Measurements from ENCODE around the gene ZSCAN30. TPM values are rescaled to one million over a fixed set of nuclear protein-coding genes. Genes with fewer than 3 reads are reported as not detected.

Gene ZSCAN30
- total and polyA plus RNA-seq, 9 of the 15 experiments (the other 6 are each of a cell fraction or from before 2014, with no cell fraction given) = 4.6 to 13.6 (median 10.8) TPM

GRCh38 chr18:35291166-35291565 lies 1.1 kb upstream of the ZSCAN30 start:
- 37% methylated on average over 2 of the region's 2 CpGs for WGBS (ENCODE audit: insufficient coverage, low coverage, missing lambda C conversion rate)
- no TSS peak for BruUV-seq (replicated peaks)
- in situ Hi-C loops (cut with MboI) = no loop called here
- ATAC-seq = peak; percentile 9; the same call in 2 of the 3 replicates
- H4K20me1 ChIP-seq (replicated peaks; ENCODE audit: control insufficient read depth, insufficient read depth, low read length) = no peaks in the 10 kb centered on the region
- H3K9me1 ChIP-seq (ENCODE audit: control insufficient read depth, insufficient read depth, low read length) = no peaks in the 10 kb centered on the region
- H3K9ac ChIP-seq (ENCODE audit: insufficient read depth in 1 of 2, low read depth in 2 of 2, low read length in 2 of 2) = peak overlapping the region; percentile 72 to 93
- FAIRE-seq = peak; percentile 15
- CTCF ChIA-PET (ENCODE audit: low intra/inter-chr PET ratio) = interaction anchor here (0.6 kb wide), 1 partner anchor 1511 kb away, joined by 3 read pairs; no protein-coding TSS in a partner anchor
- TF ChIP-seq, protein P1, sequence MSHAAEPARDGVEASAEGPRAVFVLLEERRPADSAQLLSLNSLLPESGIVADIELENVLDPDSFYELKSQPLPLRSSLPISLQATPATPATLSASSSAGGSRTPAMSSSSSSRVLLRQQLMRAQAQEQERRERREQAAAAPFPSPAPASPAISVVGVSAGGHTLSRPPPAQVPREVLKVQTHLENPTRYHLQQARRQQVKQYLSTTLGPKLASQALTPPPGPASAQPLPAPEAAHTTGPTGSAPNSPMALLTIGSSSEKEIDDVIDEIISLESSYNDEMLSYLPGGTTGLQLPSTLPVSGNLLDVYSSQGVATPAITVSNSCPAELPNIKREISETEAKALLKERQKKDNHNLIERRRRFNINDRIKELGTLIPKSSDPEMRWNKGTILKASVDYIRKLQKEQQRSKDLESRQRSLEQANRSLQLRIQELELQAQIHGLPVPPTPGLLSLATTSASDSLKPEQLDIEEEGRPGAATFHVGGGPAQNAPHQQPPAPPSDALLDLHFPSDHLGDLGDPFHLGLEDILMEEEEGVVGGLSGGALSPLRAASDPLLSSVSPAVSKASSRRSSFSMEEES (CRISPR knock-in tag; IDR thresholded peaks at IDR 0.05) = peak; percentile 92
- TF ChIP-seq TOE1 (IDR thresholded peaks at IDR 0.05; ENCODE audit: borderline replicate concordance) = peak; percentile 56; the same call in 1 of the 2 replicates
- no peak for TF ChIP-seq TOE1 (CRISPR knock-in tag; IDR thresholded peaks at IDR 0.05; ENCODE audit: borderline replicate concordance, low read depth)
- TF ChIP-seq, protein P2, sequence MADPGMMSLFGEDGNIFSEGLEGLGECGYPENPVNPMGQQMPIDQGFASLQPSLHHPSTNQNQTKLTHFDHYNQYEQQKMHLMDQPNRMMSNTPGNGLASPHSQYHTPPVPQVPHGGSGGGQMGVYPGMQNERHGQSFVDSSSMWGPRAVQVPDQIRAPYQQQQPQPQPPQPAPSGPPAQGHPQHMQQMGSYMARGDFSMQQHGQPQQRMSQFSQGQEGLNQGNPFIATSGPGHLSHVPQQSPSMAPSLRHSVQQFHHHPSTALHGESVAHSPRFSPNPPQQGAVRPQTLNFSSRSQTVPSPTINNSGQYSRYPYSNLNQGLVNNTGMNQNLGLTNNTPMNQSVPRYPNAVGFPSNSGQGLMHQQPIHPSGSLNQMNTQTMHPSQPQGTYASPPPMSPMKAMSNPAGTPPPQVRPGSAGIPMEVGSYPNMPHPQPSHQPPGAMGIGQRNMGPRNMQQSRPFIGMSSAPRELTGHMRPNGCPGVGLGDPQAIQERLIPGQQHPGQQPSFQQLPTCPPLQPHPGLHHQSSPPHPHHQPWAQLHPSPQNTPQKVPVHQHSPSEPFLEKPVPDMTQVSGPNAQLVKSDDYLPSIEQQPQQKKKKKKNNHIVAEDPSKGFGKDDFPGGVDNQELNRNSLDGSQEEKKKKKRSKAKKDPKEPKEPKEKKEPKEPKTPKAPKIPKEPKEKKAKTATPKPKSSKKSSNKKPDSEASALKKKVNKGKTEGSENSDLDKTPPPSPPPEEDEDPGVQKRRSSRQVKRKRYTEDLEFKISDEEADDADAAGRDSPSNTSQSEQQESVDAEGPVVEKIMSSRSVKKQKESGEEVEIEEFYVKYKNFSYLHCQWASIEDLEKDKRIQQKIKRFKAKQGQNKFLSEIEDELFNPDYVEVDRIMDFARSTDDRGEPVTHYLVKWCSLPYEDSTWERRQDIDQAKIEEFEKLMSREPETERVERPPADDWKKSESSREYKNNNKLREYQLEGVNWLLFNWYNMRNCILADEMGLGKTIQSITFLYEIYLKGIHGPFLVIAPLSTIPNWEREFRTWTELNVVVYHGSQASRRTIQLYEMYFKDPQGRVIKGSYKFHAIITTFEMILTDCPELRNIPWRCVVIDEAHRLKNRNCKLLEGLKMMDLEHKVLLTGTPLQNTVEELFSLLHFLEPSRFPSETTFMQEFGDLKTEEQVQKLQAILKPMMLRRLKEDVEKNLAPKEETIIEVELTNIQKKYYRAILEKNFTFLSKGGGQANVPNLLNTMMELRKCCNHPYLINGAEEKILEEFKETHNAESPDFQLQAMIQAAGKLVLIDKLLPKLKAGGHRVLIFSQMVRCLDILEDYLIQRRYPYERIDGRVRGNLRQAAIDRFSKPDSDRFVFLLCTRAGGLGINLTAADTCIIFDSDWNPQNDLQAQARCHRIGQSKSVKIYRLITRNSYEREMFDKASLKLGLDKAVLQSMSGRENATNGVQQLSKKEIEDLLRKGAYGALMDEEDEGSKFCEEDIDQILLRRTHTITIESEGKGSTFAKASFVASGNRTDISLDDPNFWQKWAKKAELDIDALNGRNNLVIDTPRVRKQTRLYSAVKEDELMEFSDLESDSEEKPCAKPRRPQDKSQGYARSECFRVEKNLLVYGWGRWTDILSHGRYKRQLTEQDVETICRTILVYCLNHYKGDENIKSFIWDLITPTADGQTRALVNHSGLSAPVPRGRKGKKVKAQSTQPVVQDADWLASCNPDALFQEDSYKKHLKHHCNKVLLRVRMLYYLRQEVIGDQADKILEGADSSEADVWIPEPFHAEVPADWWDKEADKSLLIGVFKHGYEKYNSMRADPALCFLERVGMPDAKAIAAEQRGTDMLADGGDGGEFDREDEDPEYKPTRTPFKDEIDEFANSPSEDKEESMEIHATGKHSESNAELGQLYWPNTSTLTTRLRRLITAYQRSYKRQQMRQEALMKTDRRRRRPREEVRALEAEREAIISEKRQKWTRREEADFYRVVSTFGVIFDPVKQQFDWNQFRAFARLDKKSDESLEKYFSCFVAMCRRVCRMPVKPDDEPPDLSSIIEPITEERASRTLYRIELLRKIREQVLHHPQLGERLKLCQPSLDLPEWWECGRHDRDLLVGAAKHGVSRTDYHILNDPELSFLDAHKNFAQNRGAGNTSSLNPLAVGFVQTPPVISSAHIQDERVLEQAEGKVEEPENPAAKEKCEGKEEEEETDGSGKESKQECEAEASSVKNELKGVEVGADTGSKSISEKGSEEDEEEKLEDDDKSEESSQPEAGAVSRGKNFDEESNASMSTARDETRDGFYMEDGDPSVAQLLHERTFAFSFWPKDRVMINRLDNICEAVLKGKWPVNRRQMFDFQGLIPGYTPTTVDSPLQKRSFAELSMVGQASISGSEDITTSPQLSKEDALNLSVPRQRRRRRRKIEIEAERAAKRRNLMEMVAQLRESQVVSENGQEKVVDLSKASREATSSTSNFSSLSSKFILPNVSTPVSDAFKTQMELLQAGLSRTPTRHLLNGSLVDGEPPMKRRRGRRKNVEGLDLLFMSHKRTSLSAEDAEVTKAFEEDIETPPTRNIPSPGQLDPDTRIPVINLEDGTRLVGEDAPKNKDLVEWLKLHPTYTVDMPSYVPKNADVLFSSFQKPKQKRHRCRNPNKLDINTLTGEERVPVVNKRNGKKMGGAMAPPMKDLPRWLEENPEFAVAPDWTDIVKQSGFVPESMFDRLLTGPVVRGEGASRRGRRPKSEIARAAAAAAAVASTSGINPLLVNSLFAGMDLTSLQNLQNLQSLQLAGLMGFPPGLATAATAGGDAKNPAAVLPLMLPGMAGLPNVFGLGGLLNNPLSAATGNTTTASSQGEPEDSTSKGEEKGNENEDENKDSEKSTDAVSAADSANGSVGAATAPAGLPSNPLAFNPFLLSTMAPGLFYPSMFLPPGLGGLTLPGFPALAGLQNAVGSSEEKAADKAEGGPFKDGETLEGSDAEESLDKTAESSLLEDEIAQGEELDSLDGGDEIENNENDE (IDR thresholded peaks at IDR 0.05; ENCODE audit: low read depth, low read length) = no peak
- peak overlapping the region; percentile 72 for H3K4me3 ChIP-seq
- peak overlapping the region; percentile 98 for H3K4me2 ChIP-seq (ENCODE audit: insufficient read depth, low read length)
- no peaks in the 10 kb centered on the region for H3K9me3 ChIP-seq (replicated peaks; ENCODE audit: control insufficient read depth, insufficient read depth, low read depth, low read length)
- H3K27me3 ChIP-seq (ENCODE audit: control insufficient read depth in 2 of 2, insufficient read depth in 2 of 2, low read length in 2 of 2) = no peaks in the 10 kb centered on the region
- peak overlapping the region; percentile 88 for H3K27ac ChIP-seq (ENCODE audit: extremely low read depth, low read depth, low read length)
- H3K36me3 ChIP-seq (ENCODE audit: control insufficient read depth, insufficient read depth, low read length) = peaks cover 43% of the 10 kb centered on the region
- H3K4me1 ChIP-seq (replicated peaks in 1 of 2; ENCODE audit: control insufficient read depth in 2 of 2, insufficient read depth in 2 of 2, low read length in 2 of 2) = peaks cover 0 to 5% of the 10 kb centered on the region in 2 experiments; a peak in 3 of 5 replicates
- POLR2A ChIA-PET = interaction anchor here (0.7 to 1.2 kb wide), 3 partner anchors 15 to 489 kb away, joined by 3 to 4 read pairs (median 3); no protein-coding TSS in a partner anchor
- DNase-seq (ENCODE audit: extremely low read depth in 1 of 4, low spot score in 3 of 4) = peak in 1 of 4 experiments; percentile 18
- H3K79me2 ChIP-seq (ENCODE audit: control insufficient read depth, insufficient read depth, low read length) = peaks cover 50% of the 10 kb centered on the region
- intact Hi-C loops (cut with micrococcal nuclease) = loop anchor here (2.0 to 10.0 kb wide), 3 partner anchors 50 to 286 kb away; partner anchors contain the start of genes ZNF24 and ZNF397
- H2AFZ ChIP-seq (ENCODE audit: low read depth, low read length) = 0 out of 2 replicates have a peak overlapping the region, but pooled peaks have one; percentile 30

Data from K562 (cell line).